CD14-positive monocyte (primary cell): Measurements from ENCODE around the gene EYA4. TPM values are rescaled to one million over a fixed set of nuclear protein-coding genes. Genes with fewer than 3 reads are reported as not detected.

Source experiments
- DNase-seq, 3 donors: peaks; one replicate each; pipeline ENCODE4 v3.0.0-alpha.2; 2011 to 2022
- H2AFZ ChIP-seq: 2 replicates; pipeline ENCODE4 v1.6.0; 2012; ENCODE audit warnings: mild to moderate bottlenecking, low read depth, low read length, inconsistent platforms; ENCODE audit not compliant: insufficient read depth, poor library complexity, severe bottlenecking
- H3K27ac ChIP-seq, 2 donors: 1 replicate in 1 of 2; 2 replicates in 1 of 2; pipeline ENCODE4 v1.5.1; 2012 to 2013; ENCODE audit warnings: low read length in 2 of 2, control low read depth in 1 of 2, inconsistent platforms in 1 of 2, low read depth in 1 of 2, mild to moderate bottlenecking in 1 of 2
- H3K27me3 ChIP-seq, 2 donors: one replicate each; pipeline versions ENCODE4 v1.6.0 to v1.6.1; 2011 to 2013; ENCODE audit warnings: low read length in 2 of 2; ENCODE audit not compliant: control insufficient read depth in 2 of 2, insufficient read depth in 2 of 2
- H3K36me3 ChIP-seq, 2 donors: replicated peaks in 1 of 2; 1 replicate in 1 of 2; 2 replicates in 1 of 2; pipeline versions ENCODE4 v1.5.1 to v1.6.1; 2012 to 2013; ENCODE audit warnings: low read length in 2 of 2, control low read depth in 1 of 2, inconsistent platforms in 1 of 2, mild to moderate bottlenecking in 1 of 2; ENCODE audit not compliant: insufficient read depth in 2 of 2, control insufficient read depth in 1 of 2
- H3K4me1 ChIP-seq, 2 donors: 1 replicate in 1 of 2; 2 replicates in 1 of 2; pipeline versions ENCODE4 v1.5.1 to v1.6.1; 2012 to 2013; ENCODE audit warnings: low read length in 2 of 2, control low read depth in 1 of 2, inconsistent platforms in 1 of 2, mild to moderate bottlenecking in 1 of 2, moderate library complexity in 1 of 2; ENCODE audit not compliant: insufficient read depth in 2 of 2, control insufficient read depth in 1 of 2
- H3K4me2 ChIP-seq: replicated peaks from 2 replicates; pipeline ENCODE3; 2012; ENCODE audit warnings: low read length, moderate library complexity, mild to moderate bottlenecking; ENCODE audit not compliant: poor library complexity, severe bottlenecking; ENCODE audit errors: extremely low read depth
- H3K4me3 ChIP-seq, 3 experiments: fragments of 200-600 bp in 1 of 3; sonication (generic) in 1 of 3; replicated peaks in 1 of 3; 1 replicate in 2 of 3; 2 replicates in 1 of 3; pipeline ENCODE4 v1.5.1; 2011 to 2013; ENCODE audit warnings: low read length in 3 of 3, mild to moderate bottlenecking in 3 of 3, control low read depth in 2 of 3, low read depth in 2 of 3, inconsistent platforms in 1 of 3, moderate library complexity in 1 of 3
- H3K79me2 ChIP-seq: 2 replicates; pipeline ENCODE4 v1.6.0; 2012; ENCODE audit warnings: mild to moderate bottlenecking, control low read depth, inconsistent platforms, low read length, moderate library complexity; ENCODE audit not compliant: insufficient read depth
- H3K9ac ChIP-seq: 2 replicates; pipeline ENCODE4 v1.6.0; 2017; ENCODE audit warnings: low read length, mild to moderate bottlenecking; ENCODE audit not compliant: insufficient read depth, poor library complexity, severe bottlenecking
- H3K9me3 ChIP-seq, 2 donors: replicated peaks in 1 of 2; 1 replicate in 1 of 2; 2 replicates in 1 of 2; pipeline versions ENCODE4 v1.5.1 to v1.6.1; 2012 to 2013; ENCODE audit warnings: low read length in 2 of 2, control low read depth in 1 of 2; ENCODE audit not compliant: control insufficient read depth in 1 of 2, insufficient read depth in 1 of 2
- H4K20me1 ChIP-seq: 2 replicates; pipeline ENCODE4 v1.6.0; 2012; ENCODE audit warnings: mild to moderate bottlenecking, low read length, control low read depth, moderate library complexity; ENCODE audit not compliant: insufficient read depth
- H3K27ac Mint-ChIP-seq, 7 donors: one replicate each; pipeline ENCODE4 v1.8.0; 2020; ENCODE audit warnings: mild to moderate bottlenecking in 7 of 7, mixed read lengths in 7 of 7, moderate library complexity in 6 of 7, inconsistent platforms in 2 of 7
- H3K27me3 Mint-ChIP-seq, 3 donors: one replicate each; pipeline ENCODE4 v1.8.0; 2021 to 2022; ENCODE audit warnings: low read depth in 3 of 3, mild to moderate bottlenecking in 3 of 3, mixed read lengths in 3 of 3, moderate library complexity in 3 of 3, inconsistent platforms in 1 of 3
- H3K36me3 Mint-ChIP-seq, 2 donors: one replicate each; pipeline ENCODE4 v1.8.0; 2020; ENCODE audit warnings: mixed read lengths in 2 of 2, inconsistent platforms in 1 of 2, mild to moderate bottlenecking in 1 of 2
- H3K4me1 Mint-ChIP-seq: one replicate; pipeline ENCODE4 v1.8.0; 2020; ENCODE audit warnings: mild to moderate bottlenecking, mixed read lengths
- H3K4me3 Mint-ChIP-seq, 2 donors: one replicate each; pipeline ENCODE4 v1.8.0; 2020; ENCODE audit warnings: mild to moderate bottlenecking in 2 of 2, mixed read lengths in 2 of 2, moderate library complexity in 1 of 2
- H3K9me3 Mint-ChIP-seq, 7 donors: one replicate each; pipeline ENCODE4 v1.8.0; 2020 to 2022; ENCODE audit warnings: mixed read lengths in 7 of 7, mild to moderate bottlenecking in 6 of 7, moderate library complexity in 6 of 7, inconsistent platforms in 2 of 7
- WGBS: methylation state at CpG from one replicate; pipeline ENCODE4 v1.1.5; 2013; ENCODE audit warnings: missing lambda C conversion rate; ENCODE audit not compliant: insufficient coverage; 5-methylcytosine and 5-hydroxymethylcytosine counted together
- intact Hi-C, 2 donors: fragments of 100-400 bp; cut with micrococcal nuclease; formaldehyde crosslinking; loops; one replicate each; pipeline versions ENCODE4 v1.15.0 to v1.15.1; 2023
- polyA plus RNA-seq, 3 donors: library from polyadenylated mRNA; depleted of rRNA in 1 of 3; unstranded in 2 of 3; stranded (reverse) in 1 of 3; fragments of 300-500 nt in 2 of 3; fragments of >200 nt in 1 of 3; fragmentation: Illumina TruSeq in 2 of 3; gene quantifications; 1 replicate in 2 of 3; 2 replicates in 1 of 3; pipeline ENCODE4 v1.2.3, GENCODE V29; 2012 to 2021
- TF ChIP-seq, protein P1 (sequence below): fragments of 200-600 bp; IDR thresholded peaks from one replicate; pipeline ENCODE4 v1.8.0; 2022; ENCODE audit warnings: antibody characterized with exemption, mild to moderate bottlenecking

The EYA4 gene
- polyA plus RNA-seq, 3 donors: not detected

DNA sequence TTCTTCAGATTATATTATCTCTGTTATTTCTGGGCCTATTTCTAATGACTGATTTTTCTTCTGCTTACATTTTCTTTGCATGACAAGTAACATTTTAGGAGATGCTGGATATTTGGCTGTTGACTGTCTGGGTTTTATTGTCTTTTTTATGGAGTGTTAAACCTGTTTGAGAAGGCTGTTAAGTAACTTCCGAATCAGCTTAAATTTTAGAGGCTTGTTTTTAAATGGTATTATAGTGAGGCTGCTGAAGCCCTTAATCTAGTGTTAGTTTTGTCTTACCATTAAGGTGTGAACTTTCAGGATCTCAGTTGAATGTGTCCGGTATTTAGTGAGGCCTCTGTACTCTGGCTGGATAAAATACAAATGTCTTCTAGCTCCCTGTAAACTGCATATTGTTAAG lies 109.8 kb downstream of the EYA4 start:
- WGBS: 100% methylated on average over 1 of the region's 2 CpGs
- Histone ChIP-seq H3K4me1 (no peaks in the 10 kb centered on the region), H3K4me3 (no peak overlapping the region), H3K27me3 (no peaks in the 10 kb centered on the region), H4K20me1 (no peaks in the 10 kb centered on the region), H3K27ac (no peak overlapping the region), H3K36me3 (no peaks in the 10 kb centered on the region), H3K9ac (no peak overlapping the region), H3K9me3 (no peaks in the 10 kb centered on the region), H2AFZ (no peak overlapping the region), H3K79me2 (no peaks in the 10 kb centered on the region), H3K4me2 (no peak overlapping the region)
- H3K36me3 Mint-ChIP-seq: no peaks in the 10 kb centered on the region
- TF ChIP-seq, protein P1, sequence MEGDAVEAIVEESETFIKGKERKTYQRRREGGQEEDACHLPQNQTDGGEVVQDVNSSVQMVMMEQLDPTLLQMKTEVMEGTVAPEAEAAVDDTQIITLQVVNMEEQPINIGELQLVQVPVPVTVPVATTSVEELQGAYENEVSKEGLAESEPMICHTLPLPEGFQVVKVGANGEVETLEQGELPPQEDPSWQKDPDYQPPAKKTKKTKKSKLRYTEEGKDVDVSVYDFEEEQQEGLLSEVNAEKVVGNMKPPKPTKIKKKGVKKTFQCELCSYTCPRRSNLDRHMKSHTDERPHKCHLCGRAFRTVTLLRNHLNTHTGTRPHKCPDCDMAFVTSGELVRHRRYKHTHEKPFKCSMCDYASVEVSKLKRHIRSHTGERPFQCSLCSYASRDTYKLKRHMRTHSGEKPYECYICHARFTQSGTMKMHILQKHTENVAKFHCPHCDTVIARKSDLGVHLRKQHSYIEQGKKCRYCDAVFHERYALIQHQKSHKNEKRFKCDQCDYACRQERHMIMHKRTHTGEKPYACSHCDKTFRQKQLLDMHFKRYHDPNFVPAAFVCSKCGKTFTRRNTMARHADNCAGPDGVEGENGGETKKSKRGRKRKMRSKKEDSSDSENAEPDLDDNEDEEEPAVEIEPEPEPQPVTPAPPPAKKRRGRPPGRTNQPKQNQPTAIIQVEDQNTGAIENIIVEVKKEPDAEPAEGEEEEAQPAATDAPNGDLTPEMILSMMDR: no peak
- intact Hi-C loops: no loop called here
- no peaks in the 10 kb centered on the region for H3K27me3 Mint-ChIP-seq
- no peak for DNase-seq
- H3K4me3 Mint-ChIP-seq: no peak overlapping the region
- no peaks in the 10 kb centered on the region for H3K4me1 Mint-ChIP-seq
- H3K27ac Mint-ChIP-seq: no peak overlapping the region
- no peaks in the 10 kb centered on the region for H3K9me3 Mint-ChIP-seq

DNA sequence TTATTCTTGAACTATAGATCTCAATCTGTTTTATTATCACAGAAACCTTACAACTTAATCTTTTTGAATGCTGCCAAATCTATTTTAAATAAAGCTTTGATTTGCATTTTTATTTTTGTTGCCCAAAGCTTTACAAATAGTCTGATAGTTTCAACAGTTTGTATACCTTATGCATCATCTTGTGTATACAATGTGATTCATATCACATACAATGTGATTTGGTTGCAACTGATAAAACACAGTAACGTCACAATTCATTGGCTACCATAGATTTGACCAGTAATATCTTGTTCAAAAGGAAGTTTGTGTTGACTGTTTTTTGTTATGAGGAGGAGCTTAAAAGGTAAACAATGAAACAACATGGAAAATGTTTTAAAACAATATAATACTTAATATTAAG lies 110.9 kb downstream of the EYA4 start:
- Mint-ChIP-seq H3K27me3 (no peaks in the 10 kb centered on the region), H3K27ac (no peak overlapping the region), H3K9me3 (peaks cover 0 to 2% (median 0%) of the 10 kb centered on the region in 7 donors), H3K4me1 (no peaks in the 10 kb centered on the region), H3K36me3 (no peaks in the 10 kb centered on the region), H3K4me3 (no peak overlapping the region)
- Histone ChIP-seq H2AFZ (no peak overlapping the region), H3K4me2 (no peak overlapping the region), H3K79me2 (no peaks in the 10 kb centered on the region), H3K4me3 (no peak overlapping the region), H3K9me3 (no peaks in the 10 kb centered on the region), H3K27me3 (no peaks in the 10 kb centered on the region), H3K4me1 (no peaks in the 10 kb centered on the region), H3K9ac (no peak overlapping the region), H3K36me3 (no peaks in the 10 kb centered on the region), H4K20me1 (no peaks in the 10 kb centered on the region), H3K27ac (no peak overlapping the region)
- no peak for DNase-seq
- intact Hi-C loops: no loop called here
- no CpG with 5 or more reads among the region's 1 CpG for WGBS
- TF ChIP-seq, protein P1: no peak
